Measurements from ENCODE around the gene PCK2.

GRCh38 chr14:24100197-24100981 lies 6.3 kb downstream of the PCK2 start:
- TF ChIP-seq YY1 (IDR thresholded peaks at IDR 0.05; ENCODE audit: insufficient read depth, insufficient read length) (no peak), SUZ12 (IDR thresholded peaks at IDR 0.05; ENCODE audit: extremely low read depth, insufficient read depth, insufficient read length) (no peak), ZNF274 (IDR thresholded peaks at IDR 0.05; ENCODE audit: low read depth, low read length) (no peak)

Data from NT2/D1 (cell line).